WI38 (cell line): ENCODE measurements around the gene CWF19L1.
"Not testable (repeated sequence)": the region's sequence is repeated elsewhere in the genome, so short reads cannot be mapped to it uniquely, and the experiment has no call there.

ENCODE experiments used
- H3K4me3 ChIP-seq: 2 replicates; pipeline ENCODE4 v1.5.1; 2011; ENCODE audit warnings: low read depth, mild to moderate bottlenecking, control low read depth, low read length
- TF ChIP-seq, protein P1 (sequence below): IDR thresholded peaks from 2 replicates; pipeline ENCODE4 v1.5.1; 2012; ENCODE audit warnings: low read depth, mild to moderate bottlenecking, control low read depth, low read length

CWF19L1 gene

DNA sequence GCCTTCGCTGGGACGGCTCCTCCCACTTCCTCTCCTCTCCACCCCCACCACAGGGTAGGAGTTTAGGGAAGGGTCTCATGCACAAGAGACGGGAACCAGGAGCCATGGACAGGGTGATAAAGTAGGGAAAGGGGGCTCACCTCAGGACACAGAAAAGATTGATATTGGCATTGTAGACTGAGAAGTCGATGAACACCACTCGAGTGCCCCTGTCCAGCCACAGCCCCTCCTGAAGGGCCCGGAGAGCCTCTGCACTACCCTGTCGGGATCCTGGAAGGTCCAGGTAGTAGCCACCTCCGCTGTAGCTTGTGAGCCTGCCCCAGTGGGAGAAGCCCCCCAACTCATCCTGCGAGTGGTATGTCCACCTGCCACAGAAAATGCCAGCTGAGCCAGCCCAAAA is 29.8 kb upstream of the CWF19L1 start:
- no peak overlapping the region for H3K4me3 ChIP-seq
- TF ChIP-seq, protein P1, sequence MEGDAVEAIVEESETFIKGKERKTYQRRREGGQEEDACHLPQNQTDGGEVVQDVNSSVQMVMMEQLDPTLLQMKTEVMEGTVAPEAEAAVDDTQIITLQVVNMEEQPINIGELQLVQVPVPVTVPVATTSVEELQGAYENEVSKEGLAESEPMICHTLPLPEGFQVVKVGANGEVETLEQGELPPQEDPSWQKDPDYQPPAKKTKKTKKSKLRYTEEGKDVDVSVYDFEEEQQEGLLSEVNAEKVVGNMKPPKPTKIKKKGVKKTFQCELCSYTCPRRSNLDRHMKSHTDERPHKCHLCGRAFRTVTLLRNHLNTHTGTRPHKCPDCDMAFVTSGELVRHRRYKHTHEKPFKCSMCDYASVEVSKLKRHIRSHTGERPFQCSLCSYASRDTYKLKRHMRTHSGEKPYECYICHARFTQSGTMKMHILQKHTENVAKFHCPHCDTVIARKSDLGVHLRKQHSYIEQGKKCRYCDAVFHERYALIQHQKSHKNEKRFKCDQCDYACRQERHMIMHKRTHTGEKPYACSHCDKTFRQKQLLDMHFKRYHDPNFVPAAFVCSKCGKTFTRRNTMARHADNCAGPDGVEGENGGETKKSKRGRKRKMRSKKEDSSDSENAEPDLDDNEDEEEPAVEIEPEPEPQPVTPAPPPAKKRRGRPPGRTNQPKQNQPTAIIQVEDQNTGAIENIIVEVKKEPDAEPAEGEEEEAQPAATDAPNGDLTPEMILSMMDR, result no peak

DNA sequence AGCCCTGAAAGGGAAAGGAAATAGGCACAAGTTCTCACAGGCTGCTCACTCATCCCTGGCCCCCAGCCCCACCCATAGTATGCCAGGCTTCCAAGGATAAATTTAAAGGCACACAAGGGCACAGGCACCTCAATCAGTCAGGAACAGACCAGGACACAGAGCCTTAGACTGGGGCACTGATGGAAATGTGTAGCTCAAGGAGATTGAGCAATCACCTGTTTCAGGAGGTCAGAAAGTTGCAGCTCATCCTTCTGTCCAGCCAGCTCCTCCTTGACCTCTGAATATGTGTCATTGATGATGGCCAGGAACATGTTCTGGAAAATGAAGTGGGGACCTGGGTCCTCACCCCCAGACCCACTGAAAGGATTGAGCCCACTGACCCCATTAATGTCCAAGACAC is 25.6 kb upstream of the CWF19L1 start:
- no peak overlapping the region for H3K4me3 ChIP-seq

DNA sequence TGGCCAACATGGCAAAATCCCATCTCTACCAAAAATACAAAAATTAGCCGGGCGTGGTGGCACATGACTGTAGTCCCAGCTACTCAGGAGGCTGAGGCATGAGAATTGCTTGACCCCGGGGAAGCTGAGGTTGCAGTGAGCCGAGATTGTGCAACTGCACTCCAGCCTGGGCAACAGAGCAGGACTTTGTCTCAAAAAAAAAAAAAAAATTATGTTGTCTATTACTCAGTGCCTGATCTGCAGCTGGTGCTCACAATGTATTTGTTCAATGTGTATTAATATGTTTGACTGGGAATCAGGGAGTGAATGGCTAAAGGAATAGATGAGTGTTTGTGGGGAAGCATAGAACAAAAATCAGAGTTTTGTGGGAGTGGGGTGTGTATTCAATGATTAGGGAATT is 24.9 kb upstream of the CWF19L1 start:
- not testable (repeated sequence) for H3K4me3 ChIP-seq

More for the DNA sequence above, 25.6 kb upstream of the CWF19L1 start:
- TF ChIP-seq, protein P1, result no peak

DNA sequence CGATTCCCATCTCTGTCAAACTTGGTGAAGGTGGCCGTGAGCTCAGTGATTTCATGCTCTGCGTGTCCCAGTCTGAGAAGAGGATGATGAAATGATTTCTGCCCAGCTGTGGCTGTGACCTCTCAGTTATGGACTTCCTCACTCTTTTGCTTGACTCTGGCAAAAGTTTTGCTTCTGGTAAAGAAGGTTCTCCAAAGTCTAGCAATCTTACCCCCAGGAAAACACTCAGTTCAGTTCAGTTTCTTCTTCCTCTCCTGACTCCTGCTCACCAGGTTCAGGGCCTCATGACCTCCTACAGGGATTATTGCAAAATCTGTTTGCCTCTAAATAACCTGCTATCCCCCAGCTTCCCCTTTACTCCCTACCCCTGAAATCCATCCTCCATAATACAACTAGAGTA is 23.9 kb upstream of the CWF19L1 start:
- H3K4me3 ChIP-seq, result no peak overlapping the region
- TF ChIP-seq, protein P1, result no peak

DNA sequence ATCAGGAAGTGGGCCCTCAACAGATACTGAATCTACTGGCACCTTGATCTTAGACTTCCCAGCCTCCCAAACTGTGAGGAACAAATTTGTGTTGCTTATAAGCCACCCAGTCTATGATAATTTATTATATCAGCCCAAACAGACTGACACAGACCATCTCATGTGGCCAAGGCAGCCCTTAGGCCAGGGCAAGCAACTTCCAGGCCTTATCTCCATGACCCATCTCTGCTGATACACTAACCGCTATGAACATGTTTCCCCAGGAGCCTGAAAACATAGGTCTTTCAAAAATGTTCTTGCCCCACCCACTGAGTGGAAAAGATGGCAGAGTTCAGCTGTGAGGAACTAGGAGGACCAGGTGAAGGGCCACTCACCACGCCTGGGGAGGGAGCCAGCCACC is 22.2 kb upstream of the CWF19L1 start:
- H3K4me3 ChIP-seq, result no peak overlapping the region
- TF ChIP-seq, protein P1, result no peak

DNA sequence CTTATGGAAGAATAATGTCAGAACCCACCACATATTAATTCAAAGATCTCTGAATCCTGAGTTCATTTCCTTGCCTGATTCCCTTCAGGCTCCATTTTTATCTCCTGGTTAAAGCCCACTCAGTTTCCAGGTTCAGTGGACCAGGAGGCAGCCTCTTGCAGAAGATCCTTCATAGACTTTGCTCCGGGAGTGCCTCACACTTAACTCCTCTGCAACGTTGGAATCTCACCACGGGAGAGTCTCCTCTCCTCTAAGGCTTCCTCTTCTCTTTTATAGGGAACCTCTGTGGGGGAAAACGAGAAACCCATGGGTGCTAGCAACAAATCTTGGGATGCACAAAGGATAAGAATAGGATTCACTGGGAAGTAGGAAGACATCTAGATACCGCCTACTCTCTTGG is 20.8 kb upstream of the CWF19L1 start:
- TF ChIP-seq, protein P1, result no peak
- H3K4me3 ChIP-seq, result no peak overlapping the region

DNA sequence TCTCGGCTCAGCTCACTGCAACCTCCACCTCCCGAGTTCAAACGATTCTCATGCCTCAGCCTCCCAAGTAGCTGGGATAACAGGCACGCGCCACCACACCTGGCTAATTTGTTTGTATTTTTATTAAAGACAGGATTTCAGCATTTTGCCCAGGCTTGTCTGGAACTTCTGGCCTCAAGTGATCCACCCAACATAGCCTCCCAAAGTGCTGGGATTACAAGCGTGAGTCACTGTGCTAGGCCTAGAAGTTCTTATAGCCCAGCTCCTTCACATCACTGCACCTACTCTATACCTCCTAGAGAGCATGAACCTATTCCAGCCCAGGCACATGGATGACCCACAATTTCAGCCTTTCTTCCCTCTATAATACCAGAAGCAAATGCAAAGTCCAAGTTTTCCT is 20.3 kb upstream of the CWF19L1 start:
- TF ChIP-seq, protein P1, result no peak
- no peak overlapping the region for H3K4me3 ChIP-seq

DNA sequence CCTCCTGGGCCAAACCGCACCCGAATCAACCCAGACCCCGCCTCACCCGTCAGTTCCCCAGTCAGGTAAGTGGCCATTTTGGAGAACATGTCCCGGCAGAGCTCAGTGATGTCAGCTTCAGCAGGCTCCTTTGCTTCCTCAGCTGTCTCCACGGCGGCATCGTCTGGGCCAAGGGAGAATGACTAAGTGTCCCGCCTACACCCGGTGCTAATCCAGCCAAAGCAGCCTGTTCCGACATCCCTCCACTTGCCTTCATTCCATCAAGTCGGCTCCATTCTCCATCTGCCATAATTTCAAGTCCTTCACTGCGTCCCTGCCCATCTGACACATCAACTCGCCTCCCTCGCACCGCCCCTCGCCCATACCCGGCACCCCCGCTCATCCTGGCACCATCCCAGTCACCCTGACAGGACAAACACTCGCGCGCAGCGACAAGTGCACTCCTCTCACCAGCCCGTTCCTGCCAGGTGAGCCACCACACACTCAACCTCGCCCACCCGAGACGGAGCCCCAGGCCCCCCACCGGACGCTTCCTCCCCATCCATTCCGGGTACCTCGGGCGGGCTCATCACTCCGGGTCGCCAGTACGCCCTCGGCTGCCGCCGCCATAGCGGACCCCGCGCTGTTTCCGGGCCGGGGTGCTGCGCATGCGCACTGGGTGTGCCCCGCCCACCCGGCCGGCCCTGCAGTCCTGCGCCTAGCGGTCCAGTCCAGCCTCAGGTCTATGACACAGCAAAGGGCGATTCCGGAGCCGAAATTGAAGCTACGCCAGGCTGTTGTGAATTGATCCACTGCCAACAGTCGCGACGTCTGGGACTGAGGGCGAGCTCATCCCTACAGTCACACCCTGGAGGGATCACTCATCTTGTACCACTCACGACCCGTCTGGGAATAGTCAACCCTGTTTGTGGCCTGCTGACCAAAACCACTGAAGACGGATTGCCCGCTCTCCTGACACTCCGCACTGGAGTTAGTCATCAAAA is 18.9 kb upstream of the CWF19L1 start, which contains the start of gene BLOC1S2:
Gene BLOC1S2, minus strand, starts transcription at position 630 of the 983 bp plus-strand sequence. Its CDS starts 21 bp downstream, at position 609.
- TF ChIP-seq, protein P1, result no peak

DNA sequence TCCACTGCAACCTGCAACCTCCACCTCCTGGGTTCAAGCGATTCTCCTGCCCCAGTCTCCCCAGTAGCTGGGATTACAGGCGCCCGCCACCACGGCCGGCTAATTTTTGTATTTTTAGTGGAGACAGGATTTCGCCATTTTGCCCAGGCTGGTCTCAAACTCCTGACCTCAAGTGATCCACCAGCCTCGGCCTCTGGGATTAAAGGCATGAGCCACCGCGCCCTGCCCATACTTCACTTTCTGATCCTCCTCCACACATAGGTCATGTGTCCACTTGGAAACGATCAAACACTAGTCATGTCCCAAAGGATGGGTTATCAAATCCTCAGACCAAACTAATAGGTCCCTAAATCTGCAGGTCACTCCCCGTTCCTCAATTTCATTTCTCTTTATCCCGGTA is 17.9 kb upstream of the CWF19L1 start:
- peak overlapping the region; percentile 94 for H3K4me3 ChIP-seq

More for the DNA sequence above, 18.9 kb upstream of the CWF19L1 start, which contains the start of gene BLOC1S2:
- peak within 1 kb of the TSS; percentile 94 for H3K4me3 ChIP-seq
